Breast epithelium (tissue), 4 donors: Measurements from ENCODE around the gene C1orf105. TPM values are rescaled to one million over a fixed set of nuclear protein-coding genes. Genes with fewer than 3 reads are reported as not detected.

Experiments used
- DNase-seq, 2 donors: peaks; one replicate each; pipeline ENCODE4 v3.0.0-alpha.2; 2019; ENCODE audit warnings: low spot score in 2 of 2
- H3K27ac ChIP-seq, 2 donors: fragments of 200-600 bp; sonication (generic) in 1 of 2; one replicate each; pipeline ENCODE4 v1.5.1; 2016 to 2019; ENCODE audit warnings: mild to moderate bottlenecking in 1 of 2
- H3K27me3 ChIP-seq, 2 donors: fragments of 200-600 bp; sonication (generic) in 1 of 2; one replicate each; pipeline versions ENCODE4 v1.5.1 to v1.6.0; 2017 to 2019; ENCODE audit warnings: control low read depth in 1 of 2, mild to moderate bottlenecking in 1 of 2
- H3K36me3 ChIP-seq: fragments of 200-600 bp; one replicate; pipeline ENCODE4 v1.5.1; 2019
- H3K4me1 ChIP-seq, 2 donors: fragments of 200-600 bp; sonication (generic); one replicate each; pipeline ENCODE4 v1.5.1; 2016 to 2019; ENCODE audit warnings: control low read depth in 1 of 2
- H3K4me3 ChIP-seq, 3 donors: fragments of 200-600 bp; sonication (generic); 1 replicate in 2 of 3; 2 replicates in 1 of 3; pipeline ENCODE4 v1.5.1; 2016 to 2019; ENCODE audit warnings: mild to moderate bottlenecking in 3 of 3, moderate library complexity in 2 of 3
- H3K9me3 ChIP-seq, 2 donors: fragments of 200-600 bp; sonication (generic) in 1 of 2; one replicate each; pipeline ENCODE4 v1.5.1; 2016 to 2019; ENCODE audit warnings: control low read depth in 1 of 2
- POLR2A ChIP-seq: fragments of 450-650 bp; IDR thresholded peaks from one replicate; pipeline ENCODE4 v1.6.1; 2016; ENCODE audit warnings: antibody characterized with exemption, mild to moderate bottlenecking, moderate library complexity
- POLR2AphosphoS5 ChIP-seq, 3 donors: sonication (generic); formaldehyde crosslinking; IDR thresholded peaks; one replicate each; pipeline ENCODE4 v1.6.1; 2017; ENCODE audit warnings: antibody characterized with exemption in 3 of 3
- intact Hi-C: fragments of 100-400 bp; cut with DNase I; formaldehyde crosslinking; loops from one replicate; pipeline ENCODE4 v1.15.1; 2023; ENCODE audit warnings: low total_unique reads
- total RNA-seq, 3 donors: library from RNA; depleted of rRNA; stranded (reverse); fragments of >200 nt; gene quantifications; one replicate each; pipeline ENCODE4 v1.1.0, GENCODE V29; 2016
- TF ChIP-seq, protein P1 (sequence below), 3 donors: fragments of 450-650 bp; IDR thresholded peaks; one replicate each; pipeline ENCODE4 v1.5.1; 2016 to 2017; ENCODE audit warnings: antibody characterized with exemption in 3 of 3, mild to moderate bottlenecking in 3 of 3, moderate library complexity in 3 of 3

Gene C1orf105
- total RNA-seq, 3 donors from 2014 or later: not detected

- intact Hi-C loops: no loop called here
- no peak for DNase-seq
- no peaks in the 10 kb centered on the region for H3K9me3 ChIP-seq
- H3K27me3 ChIP-seq: no peaks in the 10 kb centered on the region
- no peak overlapping the region for H3K4me3 ChIP-seq
- H3K36me3 ChIP-seq: no peaks in the 10 kb centered on the region
- H3K27ac ChIP-seq: no peak overlapping the region
- TF ChIP-seq POLR2AphosphoS5 (IDR thresholded peaks at IDR 0.05) (no peak), POLR2A (no peak)
- TF ChIP-seq, protein P1, sequence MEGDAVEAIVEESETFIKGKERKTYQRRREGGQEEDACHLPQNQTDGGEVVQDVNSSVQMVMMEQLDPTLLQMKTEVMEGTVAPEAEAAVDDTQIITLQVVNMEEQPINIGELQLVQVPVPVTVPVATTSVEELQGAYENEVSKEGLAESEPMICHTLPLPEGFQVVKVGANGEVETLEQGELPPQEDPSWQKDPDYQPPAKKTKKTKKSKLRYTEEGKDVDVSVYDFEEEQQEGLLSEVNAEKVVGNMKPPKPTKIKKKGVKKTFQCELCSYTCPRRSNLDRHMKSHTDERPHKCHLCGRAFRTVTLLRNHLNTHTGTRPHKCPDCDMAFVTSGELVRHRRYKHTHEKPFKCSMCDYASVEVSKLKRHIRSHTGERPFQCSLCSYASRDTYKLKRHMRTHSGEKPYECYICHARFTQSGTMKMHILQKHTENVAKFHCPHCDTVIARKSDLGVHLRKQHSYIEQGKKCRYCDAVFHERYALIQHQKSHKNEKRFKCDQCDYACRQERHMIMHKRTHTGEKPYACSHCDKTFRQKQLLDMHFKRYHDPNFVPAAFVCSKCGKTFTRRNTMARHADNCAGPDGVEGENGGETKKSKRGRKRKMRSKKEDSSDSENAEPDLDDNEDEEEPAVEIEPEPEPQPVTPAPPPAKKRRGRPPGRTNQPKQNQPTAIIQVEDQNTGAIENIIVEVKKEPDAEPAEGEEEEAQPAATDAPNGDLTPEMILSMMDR (IDR thresholded peaks at IDR 0.05): no peak
- H3K4me1 ChIP-seq: peaks cover 0 to 14% of the 10 kb centered on the region in 2 donors
Measured at GRCh38 chr1:172453153-172453545, 32.7 kb downstream of the C1orf105 start.

GRCh38 chr1:172453607-172454006, 33.1 kb downstream of the C1orf105 start:
- Histone ChIP-seq H3K4me1 (peaks cover 0 to 14% of the 10 kb centered on the region in 2 donors), H3K36me3 (no peaks in the 10 kb centered on the region), H3K9me3 (no peaks in the 10 kb centered on the region), H3K27me3 (no peaks in the 10 kb centered on the region), H3K4me3 (no peak overlapping the region), H3K27ac (no peak overlapping the region)
- DNase-seq: no peak
- intact Hi-C loops: no loop called here
- TF ChIP-seq POLR2AphosphoS5 (IDR thresholded peaks at IDR 0.05): no peak

- intact Hi-C loops: no loop called here
- no peak for DNase-seq
- no peaks in the 10 kb centered on the region for H3K9me3 ChIP-seq
- H3K4me1 ChIP-seq: peaks cover 0 to 7% of the 10 kb centered on the region in 2 donors
- no peak overlapping the region for H3K4me3 ChIP-seq
- no peaks in the 10 kb centered on the region for H3K36me3 ChIP-seq
- no peak overlapping the region for H3K27ac ChIP-seq
- no peaks in the 10 kb centered on the region for H3K27me3 ChIP-seq
- no peak for TF ChIP-seq POLR2AphosphoS5 (IDR thresholded peaks at IDR 0.05)
- TF ChIP-seq, protein P1 (IDR thresholded peaks at IDR 0.05): no peak
- no peak for TF ChIP-seq POLR2A
Measured at GRCh38 chr1:172455451-172455850, 35.0 kb downstream of the C1orf105 start.

DNA sequence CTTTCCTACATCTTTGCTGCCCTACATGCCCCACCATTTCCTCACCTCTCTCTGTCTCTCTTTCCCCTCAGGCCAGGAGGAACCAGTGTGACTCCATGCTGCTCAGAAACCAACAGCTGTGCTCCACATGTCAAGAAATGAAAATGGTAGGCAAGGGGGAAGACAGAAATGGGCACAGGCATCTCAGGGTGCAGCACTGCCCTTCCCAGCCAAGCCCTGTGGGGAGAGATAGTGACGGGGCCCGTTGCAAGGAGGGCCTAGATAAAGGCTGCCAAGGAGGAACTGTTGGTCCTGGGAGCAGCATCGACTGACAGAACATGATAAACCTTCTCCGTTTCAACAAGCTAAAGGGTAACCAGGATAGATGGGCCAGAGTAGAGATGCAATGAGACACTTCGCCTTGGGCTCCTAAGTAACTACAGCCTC, 35.9 kb downstream of the C1orf105 start:
- no peak for TF ChIP-seq POLR2A
- no peak for TF ChIP-seq POLR2AphosphoS5 (IDR thresholded peaks at IDR 0.05)
- TF ChIP-seq, protein P1 (IDR thresholded peaks at IDR 0.05): no peak
- H3K36me3 ChIP-seq: no peaks in the 10 kb centered on the region
- peaks cover 0 to 7% of the 10 kb centered on the region in 2 donors for H3K4me1 ChIP-seq
- no peak overlapping the region for H3K27ac ChIP-seq
- no peak for DNase-seq
- no peak overlapping the region for H3K4me3 ChIP-seq
- no peaks in the 10 kb centered on the region for H3K27me3 ChIP-seq
- no peaks in the 10 kb centered on the region for H3K9me3 ChIP-seq
- intact Hi-C loops: no loop called here

GRCh38 chr1:172457479-172458130, 37.1 kb downstream of the C1orf105 start:
- no peak overlapping the region for H3K4me3 ChIP-seq
- no peaks in the 10 kb centered on the region for H3K27me3 ChIP-seq
- no peak overlapping the region for H3K27ac ChIP-seq
- no peaks in the 10 kb centered on the region for H3K36me3 ChIP-seq
- H3K4me1 ChIP-seq: peaks cover 0 to 7% of the 10 kb centered on the region in 2 donors
- no peak for DNase-seq
- TF ChIP-seq POLR2AphosphoS5 (IDR thresholded peaks at IDR 0.05): no peak
- TF ChIP-seq POLR2A: no peak
- TF ChIP-seq, protein P1 (IDR thresholded peaks at IDR 0.05): no peak
- intact Hi-C loops: no loop called here
- H3K9me3 ChIP-seq: no peaks in the 10 kb centered on the region
